ENCODE results near the gene ZNF521.

- TF ChIP-seq CTCF (conservative IDR thresholded peaks at IDR 0.05) (no peak), EZH2 (IDR thresholded peaks at IDR 0.05; ENCODE audit: low read depth) (no peak)
These were observed 68.9 kb downstream of the ZNF521 start for GRCh38 chr18:25282896-25283703.

All from PC-9 (cell line).